Measurements from ENCODE around the gene FOXO1.

Gene FOXO1

GRCh38 chr13:40508767-40509342 is 157.6 kb downstream of the FOXO1 start:
- Histone ChIP-seq H3K27ac (ENCODE audit: low read length) (no peak overlapping the region), H3K4me1 (ENCODE audit: control insufficient read depth, low read depth, low read length) (no peaks in the 10 kb centered on the region), H3K36me3 (ENCODE audit: control insufficient read depth, low read depth, low read length) (no peaks in the 10 kb centered on the region), H3K27me3 (ENCODE audit: control insufficient read depth, insufficient read depth, low read length) (no peaks in the 10 kb centered on the region), H3K4me3 (ENCODE audit: low read length) (no peak overlapping the region), H3K9me3 (ENCODE audit: control insufficient read depth, low read depth, low read length) (no peaks in the 10 kb centered on the region), H3K9ac (ENCODE audit: low read length) (no peak overlapping the region)

GRCh38 chr13:40508127-40508526 is 158.3 kb downstream of the FOXO1 start:
- no peak overlapping the region for H3K4me3 ChIP-seq (ENCODE audit: low read length)
- no peaks in the 10 kb centered on the region for H3K27me3 ChIP-seq (ENCODE audit: control insufficient read depth, insufficient read depth, low read length)
- H3K9me3 ChIP-seq (ENCODE audit: control insufficient read depth, low read depth, low read length): no peaks in the 10 kb centered on the region
- H3K9ac ChIP-seq (ENCODE audit: low read length): no peak overlapping the region
- H3K4me1 ChIP-seq (ENCODE audit: control insufficient read depth, low read depth, low read length): no peaks in the 10 kb centered on the region
- no peaks in the 10 kb centered on the region for H3K36me3 ChIP-seq (ENCODE audit: control insufficient read depth, low read depth, low read length)
- no peak overlapping the region for H3K27ac ChIP-seq (ENCODE audit: low read length)

- Histone ChIP-seq H3K4me3 (ENCODE audit: low read length) (no peak overlapping the region), H3K9ac (ENCODE audit: low read length) (no peak overlapping the region), H3K4me1 (ENCODE audit: control insufficient read depth, low read depth, low read length) (no peaks in the 10 kb centered on the region), H3K9me3 (ENCODE audit: control insufficient read depth, low read depth, low read length) (no peaks in the 10 kb centered on the region), H3K36me3 (ENCODE audit: control insufficient read depth, low read depth, low read length) (no peaks in the 10 kb centered on the region), H3K27ac (ENCODE audit: low read length) (no peak overlapping the region), H3K27me3 (ENCODE audit: control insufficient read depth, insufficient read depth, low read length) (no peaks in the 10 kb centered on the region)
Observed at GRCh38 chr13:40506592-40507446, 159.6 kb downstream of the FOXO1 start.

Data from iPS-18a (cell line).